Kidney (tissue), 14 donors: ENCODE measurements around the gene ZCCHC7. TPM values are rescaled to one million over a fixed set of nuclear protein-coding genes. Genes with fewer than 3 reads are reported as not detected.

Experiments
- DNase-seq, 5 donors: peaks; one replicate each; pipeline ENCODE4 v3.0.0-alpha.2; 2013 to 2020
- FAIRE-seq: peaks from 2 replicates; lab custom pipeline; 2012; peaks lifted over from hg19 to GRCh38; lab: Jason Lieb, UNC
- H3K27ac ChIP-seq, 2 donors: one replicate each; pipeline ENCODE4 v1.7.0; 2013; ENCODE audit warnings: low read depth in 2 of 2, low read length in 2 of 2, inconsistent platforms in 1 of 2
- H3K27me3 ChIP-seq: one replicate; pipeline ENCODE4 v1.7.1; 2013; ENCODE audit warnings: low read length, inconsistent platforms; ENCODE audit not compliant: control insufficient read depth, insufficient read depth
- H3K36me3 ChIP-seq, 3 donors: one replicate each; pipeline versions ENCODE4 v1.7.0 to v1.7.1; 2013; ENCODE audit warnings: low read length in 3 of 3, control low read depth in 1 of 3, inconsistent platforms in 1 of 3; ENCODE audit not compliant: insufficient read depth in 3 of 3, control insufficient read depth in 2 of 3
- H3K4me1 ChIP-seq, 3 donors: one replicate each; pipeline versions ENCODE4 v1.7.0 to v1.7.1; 2013; ENCODE audit warnings: low read length in 3 of 3, inconsistent platforms in 1 of 3, low read depth in 1 of 3; ENCODE audit not compliant: control insufficient read depth in 2 of 3, insufficient read depth in 2 of 3
- H3K4me3 ChIP-seq, 3 donors: one replicate each; pipeline versions ENCODE4 v1.7.0 to v1.8.1; 2013; ENCODE audit warnings: low read length in 3 of 3, control low read depth in 1 of 3, inconsistent platforms in 1 of 3
- H3K9ac ChIP-seq, 3 donors: one replicate each; pipeline versions ENCODE4 v1.7.0 to v1.7.1; 2013; ENCODE audit warnings: low read length in 3 of 3, control low read depth in 1 of 3, inconsistent platforms in 1 of 3
- H3K9me3 ChIP-seq, 3 donors: one replicate each; pipeline versions ENCODE4 v1.7.0 to v1.7.1; 2013; ENCODE audit warnings: low read length in 3 of 3, control low read depth in 1 of 3, inconsistent platforms in 1 of 3; ENCODE audit not compliant: control insufficient read depth in 2 of 3, insufficient read depth in 1 of 3
- intact Hi-C: fragments of 100-400 bp; cut with DNase I; formaldehyde crosslinking; loops from one replicate; pipeline ENCODE4 v1.11.1; 2022
- polyA plus RNA-seq: library from polyadenylated mRNA; stranded (reverse); fragments of 350-450 nt; fragmentation: Illumina TruSeq; extraction: RNeasy Lipid Tissue Mini Kit (QIAGEN cat#74804); gene quantifications from one replicate; pipeline ENCODE4 v1.2.3, GENCODE V29; 2014; ENCODE audit warnings: low read depth, low replicate concordance; ENCODE audit not compliant: insufficient read depth
- total RNA-seq: library from RNA; stranded (reverse); fragmentation: NEBNext Ultra II Directional; extraction: Animal tissue kit (Norgen Biotek cat#: 25700); gene quantifications from one replicate; pipeline ENCODE4 v1.2.1, GENCODE V29; 2021
- TF ChIP-seq, protein P1 (sequence below): IDR thresholded peaks from 3 replicates; pipeline ENCODE4 v1.5.1; 2012; ENCODE audit warnings: mild to moderate bottlenecking, moderate library complexity, borderline replicate concordance; ENCODE audit not compliant: insufficient read depth; ENCODE audit errors: extremely low read depth
- donor health status: control.
- donor health status: control.
- donor health status: control.
- donor health status: control.
- donor health status: control.
- donor health status: DM: yes; HTN: yes; CAD: no.
- donor health status: Normal renal cell carcinoma (clear cell type).

ZCCHC7 gene
- total and polyA plus RNA-seq, 2 donors from 2014 or later, result 7.2 to 22.3 TPM

- FAIRE-seq (no peak), DNase-seq (peak in 1 of 5 donors; percentile 4)
- Histone ChIP-seq H3K36me3 (no peaks in the 10 kb centered on the region), H3K27me3 (no peaks in the 10 kb centered on the region), H3K27ac (no peak overlapping the region), H3K9ac (no peak overlapping the region), H3K4me3 (no peak overlapping the region), H3K4me1 (no peaks in the 10 kb centered on the region), H3K9me3 (no peaks in the 10 kb centered on the region)
- TF ChIP-seq, protein P1, sequence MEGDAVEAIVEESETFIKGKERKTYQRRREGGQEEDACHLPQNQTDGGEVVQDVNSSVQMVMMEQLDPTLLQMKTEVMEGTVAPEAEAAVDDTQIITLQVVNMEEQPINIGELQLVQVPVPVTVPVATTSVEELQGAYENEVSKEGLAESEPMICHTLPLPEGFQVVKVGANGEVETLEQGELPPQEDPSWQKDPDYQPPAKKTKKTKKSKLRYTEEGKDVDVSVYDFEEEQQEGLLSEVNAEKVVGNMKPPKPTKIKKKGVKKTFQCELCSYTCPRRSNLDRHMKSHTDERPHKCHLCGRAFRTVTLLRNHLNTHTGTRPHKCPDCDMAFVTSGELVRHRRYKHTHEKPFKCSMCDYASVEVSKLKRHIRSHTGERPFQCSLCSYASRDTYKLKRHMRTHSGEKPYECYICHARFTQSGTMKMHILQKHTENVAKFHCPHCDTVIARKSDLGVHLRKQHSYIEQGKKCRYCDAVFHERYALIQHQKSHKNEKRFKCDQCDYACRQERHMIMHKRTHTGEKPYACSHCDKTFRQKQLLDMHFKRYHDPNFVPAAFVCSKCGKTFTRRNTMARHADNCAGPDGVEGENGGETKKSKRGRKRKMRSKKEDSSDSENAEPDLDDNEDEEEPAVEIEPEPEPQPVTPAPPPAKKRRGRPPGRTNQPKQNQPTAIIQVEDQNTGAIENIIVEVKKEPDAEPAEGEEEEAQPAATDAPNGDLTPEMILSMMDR, result no peak
- intact Hi-C loops, result no loop called here
These were observed 204.5 kb downstream of the ZCCHC7 start for GRCh38 chr9:37324691-37325490.

- no peaks in the 10 kb centered on the region for H3K36me3 ChIP-seq
- TF ChIP-seq, protein P1, result no peak
These were observed 205.4 kb downstream of the ZCCHC7 start for GRCh38 chr9:37325778-37326177.

GRCh38 chr9:37327553-37327952 is 207.2 kb downstream of the ZCCHC7 start:
- FAIRE-seq (no peak), DNase-seq (no peak)
- H3K27me3 ChIP-seq, result no peaks in the 10 kb centered on the region
- H3K9ac ChIP-seq, result no peak overlapping the region
- H3K4me3 ChIP-seq, result no peak overlapping the region
- no peak overlapping the region for H3K27ac ChIP-seq
- intact Hi-C loops, result no loop called here
- no peaks in the 10 kb centered on the region for H3K4me1 ChIP-seq
- no peaks in the 10 kb centered on the region for H3K9me3 ChIP-seq
- no peaks in the 10 kb centered on the region for H3K36me3 ChIP-seq
- TF ChIP-seq, protein P1, result no peak

More at GRCh38 chr9:37325778-37326177, 205.4 kb downstream of the ZCCHC7 start:
- FAIRE-seq (no peak), DNase-seq (no peak)
- Histone ChIP-seq H3K9ac (no peak overlapping the region), H3K4me1 (no peaks in the 10 kb centered on the region), H3K27me3 (no peaks in the 10 kb centered on the region), H3K4me3 (no peak overlapping the region), H3K9me3 (no peaks in the 10 kb centered on the region), H3K27ac (no peak overlapping the region)
- intact Hi-C loops, result no loop called here
